H9 (cell line): ENCODE data around the gene HM13. TPM values are rescaled to one million over a fixed set of nuclear protein-coding genes. Genes with fewer than 3 reads are reported as not detected.

Experiments
- DNase-seq: peaks from one replicate; pipeline ENCODE4 v3.0.0-alpha.2; 2017
- H2AFZ ChIP-seq: one replicate; pipeline ENCODE4 v1.6.1; 2013; ENCODE audit warnings: mild to moderate bottlenecking, low read length, control low read depth, moderate library complexity
- H2AK5ac ChIP-seq: 2 replicates; pipeline ENCODE4 v1.6.1; 2013; ENCODE audit warnings: low read length, control low read depth, mixed read lengths; ENCODE audit not compliant: insufficient read length
- H2BK120ac ChIP-seq: one replicate; pipeline ENCODE4 v1.6.1; 2013; ENCODE audit warnings: low read depth, mild to moderate bottlenecking, low read length, control low read depth, inconsistent platforms; ENCODE audit not compliant: poor library complexity, severe bottlenecking
- H2BK12ac ChIP-seq: 2 replicates; pipeline ENCODE4 v1.6.1; 2013; ENCODE audit warnings: low read length, control low read depth, mixed read lengths, low read depth; ENCODE audit not compliant: insufficient read length
- H2BK15ac ChIP-seq: 2 replicates; pipeline ENCODE4 v1.6.1; 2013; ENCODE audit warnings: low read depth, low read length, control low read depth
- H2BK20ac ChIP-seq: one replicate; pipeline ENCODE4 v1.6.1; 2013; ENCODE audit warnings: low read depth, mild to moderate bottlenecking, low read length, control low read depth, inconsistent platforms; ENCODE audit not compliant: poor library complexity, severe bottlenecking
- H2BK5ac ChIP-seq: 2 replicates; pipeline ENCODE4 v1.6.1; 2013; ENCODE audit warnings: low read length, control low read depth, mixed read lengths; ENCODE audit not compliant: insufficient read length
- H3K14ac ChIP-seq: 2 replicates; pipeline ENCODE4 v1.6.1; 2013; ENCODE audit warnings: low read length, control low read depth; ENCODE audit not compliant: insufficient read depth
- H3K18ac ChIP-seq: 2 replicates; pipeline ENCODE4 v1.6.1; 2013; ENCODE audit warnings: low read depth, mild to moderate bottlenecking, mixed read lengths, low read length, control low read depth; ENCODE audit not compliant: insufficient read length
- H3K23ac ChIP-seq: 2 replicates; pipeline ENCODE4 v1.6.1; 2013; ENCODE audit warnings: low read length, control low read depth, mixed read lengths, low read depth; ENCODE audit not compliant: insufficient read length
- H3K23me2 ChIP-seq: 2 replicates; pipeline ENCODE4 v1.6.1; 2013; ENCODE audit warnings: low read depth, mild to moderate bottlenecking, mixed read lengths, low read length, control low read depth; ENCODE audit not compliant: insufficient read length, poor library complexity, severe bottlenecking
- H3K27ac ChIP-seq: 2 replicates; pipeline ENCODE4 v1.5.1; 2013; ENCODE audit warnings: low read length, control low read depth, mixed read lengths, low read depth; ENCODE audit not compliant: insufficient read length
- H3K27me3 ChIP-seq: 2 replicates; pipeline ENCODE4 v1.6.1; 2013; ENCODE audit warnings: low read length, control low read depth, inconsistent platforms; ENCODE audit not compliant: insufficient read depth
- H3K4ac ChIP-seq: 2 replicates; pipeline ENCODE4 v1.6.1; 2013; ENCODE audit warnings: low read depth, mild to moderate bottlenecking, control low read depth, inconsistent platforms, low read length, moderate library complexity
- H3K4me1 ChIP-seq: 2 replicates; pipeline ENCODE4 v1.6.1; 2013; ENCODE audit warnings: low read length, control low read depth, inconsistent platforms; ENCODE audit not compliant: insufficient read depth
- H3K4me2 ChIP-seq: 2 replicates; pipeline ENCODE4 v1.6.1; 2013; ENCODE audit warnings: low read length, control low read depth, mixed read lengths; ENCODE audit not compliant: insufficient read length, insufficient read depth
- H3K56ac ChIP-seq: 2 replicates; pipeline ENCODE4 v1.6.1; 2013; ENCODE audit warnings: low read depth, mild to moderate bottlenecking, mixed read lengths, low read length, control low read depth; ENCODE audit not compliant: insufficient read length
- H3K79me1 ChIP-seq: 2 replicates; pipeline ENCODE4 v1.6.1; 2013; ENCODE audit warnings: low read depth, mild to moderate bottlenecking, moderate library complexity, low read length, control low read depth, inconsistent platforms; ENCODE audit not compliant: insufficient read depth, poor library complexity, severe bottlenecking
- H3K79me2 ChIP-seq: 2 replicates; pipeline ENCODE4 v1.6.1; 2013; ENCODE audit warnings: low read length, control low read depth, inconsistent platforms; ENCODE audit not compliant: insufficient read depth
- H3K9ac ChIP-seq: 2 replicates; pipeline ENCODE4 v1.6.1; 2013; ENCODE audit warnings: low read length, control low read depth, mixed read lengths; ENCODE audit not compliant: insufficient read length; ENCODE audit errors: extremely low read depth
- H3K9me3 ChIP-seq: one replicate; pipeline ENCODE4 v1.6.1; 2013; ENCODE audit warnings: low read depth, low read length, inconsistent platforms; ENCODE audit not compliant: control insufficient read depth
- H3T11ph ChIP-seq: one replicate; pipeline ENCODE4 v1.6.1; 2013; ENCODE audit warnings: mild to moderate bottlenecking, low read length, control low read depth, inconsistent platforms
- H4K20me1 ChIP-seq: one replicate; pipeline ENCODE4 v1.6.1; 2013; ENCODE audit not compliant: control insufficient read depth, insufficient read length, insufficient read depth
- H4K5ac ChIP-seq: 2 replicates; pipeline ENCODE4 v1.6.1; 2013; ENCODE audit warnings: low read depth, mild to moderate bottlenecking, mixed read lengths, low read length, control low read depth; ENCODE audit not compliant: insufficient read length
- H4K8ac ChIP-seq: replicated peaks from 2 replicates; pipeline ENCODE4 v1.6.1; 2013; ENCODE audit warnings: low read length, control low read depth, mixed read lengths, low read depth; ENCODE audit not compliant: insufficient read length
- H4K91ac ChIP-seq: 2 replicates; pipeline ENCODE4 v1.6.1; 2013; ENCODE audit warnings: low read depth, mild to moderate bottlenecking, moderate library complexity, mixed read lengths, low read length, control low read depth; ENCODE audit not compliant: insufficient read length
- H3K27ac Mint-ChIP-seq, 3 experiments: 2 replicates in 2 of 3; 3 replicates in 1 of 3; pipeline ENCODE4 v1.8.0; 2020 to 2021; ENCODE audit warnings: mixed read lengths in 3 of 3, mild to moderate bottlenecking in 1 of 3, moderate library complexity in 1 of 3
- H3K27me3 Mint-ChIP-seq: 2 replicates; pipeline ENCODE4 v1.8.0; 2021; ENCODE audit warnings: low read depth, mild to moderate bottlenecking, moderate library complexity, mixed read lengths
- H3K36me3 Mint-ChIP-seq, 3 experiments: 2 replicates in 2 of 3; 3 replicates in 1 of 3; pipeline ENCODE4 v1.8.0; 2020 to 2021; ENCODE audit warnings: low read depth in 3 of 3, mixed read lengths in 3 of 3; ENCODE audit not compliant: insufficient read depth in 1 of 3
- H3K4me1 Mint-ChIP-seq, 2 experiments: 2 replicates each; pipeline ENCODE4 v1.8.0; 2020; ENCODE audit warnings: mixed read lengths in 2 of 2
- H3K4me3 Mint-ChIP-seq, 2 experiments: 2 replicates in 1 of 2; 3 replicates in 1 of 2; pipeline ENCODE4 v1.8.0; 2020 to 2021; ENCODE audit warnings: mild to moderate bottlenecking in 2 of 2, mixed read lengths in 2 of 2, moderate library complexity in 1 of 2
- H3K9me3 Mint-ChIP-seq, 2 experiments: 2 replicates in 1 of 2; 3 replicates in 1 of 2; pipeline ENCODE4 v1.8.0; 2020; ENCODE audit warnings: mild to moderate bottlenecking in 2 of 2, mixed read lengths in 2 of 2, moderate library complexity in 1 of 2
- CTCF ChIP-seq: fragments of 200-600 bp; sonication (generic); conservative IDR thresholded peaks from 3 replicates; pipeline ENCODE4 v1.8.0; 2021; ENCODE audit warnings: antibody characterized with exemption, mild to moderate bottlenecking
- WGBS: extraction: QIAGEN DNeasy Blood & Tissue Kit; methylation state at CpG from one replicate; pipeline ENCODE4 v1.1.7; 2013; ENCODE audit warnings: missing lambda C conversion rate, low lambda C conversion rate, mixed read lengths; ENCODE audit not compliant: insufficient read length; ENCODE audit errors: extremely low coverage; 5-methylcytosine and 5-hydroxymethylcytosine counted together
- total RNA-seq: library from RNA; stranded (reverse); gene quantifications from 2 replicates; pipeline ENCODE4 v1.2.1, GENCODE V29; 2021

HM13 gene
- total RNA-seq, 1 experiment from 2014 or later: 169 TPM

- H3K27me3 ChIP-seq: no peaks in the 10 kb centered on the region
- no peaks in the 10 kb centered on the region for H4K20me1 ChIP-seq
- peaks cover 7% of the 10 kb centered on the region; the same call in 1 of the 2 replicates for H3K4me1 ChIP-seq
- no peaks in the 10 kb centered on the region for H3K79me2 ChIP-seq
- Mint-ChIP-seq H3K36me3 (no peaks in the 10 kb centered on the region; a peak in 1 of 7 replicates), H3K4me1 (peaks cover 51 to 52% of the 10 kb centered on the region in 2 experiments), H3K27me3 (no peaks in the 10 kb centered on the region; the same call in 1 of the 2 replicates), H3K27ac (peak overlapping the region; percentile 68 to 99 (median 69)), H3K9me3 (no peaks in the 10 kb centered on the region; a peak in 2 of 5 replicates), H3K4me3 (no peak overlapping the region; a peak in 2 of 5 replicates)
- H3K23ac ChIP-seq: no peak overlapping the region
- no peaks in the 10 kb centered on the region for H3K79me1 ChIP-seq
- no peak for TF ChIP-seq CTCF
- H3K56ac ChIP-seq: no peak overlapping the region
- no peak overlapping the region for H3K4me2 ChIP-seq
- H2AFZ ChIP-seq: no peak overlapping the region
- no peak overlapping the region for H4K5ac ChIP-seq
- no peak overlapping the region for H2BK120ac ChIP-seq
- no peak overlapping the region for H2BK15ac ChIP-seq
- no peak overlapping the region for H3T11ph ChIP-seq
- H3K9me3 ChIP-seq: no peaks in the 10 kb centered on the region
- no peak overlapping the region; the same call in 1 of the 2 replicates for H3K14ac ChIP-seq
- H3K23me2 ChIP-seq: no peaks in the 10 kb centered on the region
- H2BK12ac ChIP-seq: no peak overlapping the region
- no peak overlapping the region for H2BK20ac ChIP-seq
- H2AK5ac ChIP-seq: no peak overlapping the region
- WGBS: no CpG with 5 or more reads among the region's 11 CpGs
- no peak overlapping the region for H2BK5ac ChIP-seq
- H3K18ac ChIP-seq: peak overlapping the region; percentile 44
- peak overlapping the region; percentile 4 for H3K27ac ChIP-seq
- H3K9ac ChIP-seq: no peak overlapping the region
- no peak overlapping the region for H4K91ac ChIP-seq
- peak; percentile 90 for DNase-seq
- H3K4ac ChIP-seq: no peak overlapping the region
- H4K8ac ChIP-seq: no peak overlapping the region
These were observed 80.5 kb downstream of the HM13 start for GRCh38 chr20:31594558-31595379.
